ENCODE data around the gene NANOS1.

Gene NANOS1

GRCh38 chr10:119073584-119073983 is 44.1 kb downstream of the NANOS1 start:
- H3K27ac Mint-ChIP-seq: no peak overlapping the region
- H3K27me3 Mint-ChIP-seq: no peaks in the 10 kb centered on the region
- H3K9me3 Mint-ChIP-seq: no peaks in the 10 kb centered on the region
- H3K36me3 Mint-ChIP-seq: peaks cover 20% of the 10 kb centered on the region
- H3K4me1 Mint-ChIP-seq: peaks cover 48% of the 10 kb centered on the region
- H3K4me3 Mint-ChIP-seq: no peak overlapping the region

DNA sequence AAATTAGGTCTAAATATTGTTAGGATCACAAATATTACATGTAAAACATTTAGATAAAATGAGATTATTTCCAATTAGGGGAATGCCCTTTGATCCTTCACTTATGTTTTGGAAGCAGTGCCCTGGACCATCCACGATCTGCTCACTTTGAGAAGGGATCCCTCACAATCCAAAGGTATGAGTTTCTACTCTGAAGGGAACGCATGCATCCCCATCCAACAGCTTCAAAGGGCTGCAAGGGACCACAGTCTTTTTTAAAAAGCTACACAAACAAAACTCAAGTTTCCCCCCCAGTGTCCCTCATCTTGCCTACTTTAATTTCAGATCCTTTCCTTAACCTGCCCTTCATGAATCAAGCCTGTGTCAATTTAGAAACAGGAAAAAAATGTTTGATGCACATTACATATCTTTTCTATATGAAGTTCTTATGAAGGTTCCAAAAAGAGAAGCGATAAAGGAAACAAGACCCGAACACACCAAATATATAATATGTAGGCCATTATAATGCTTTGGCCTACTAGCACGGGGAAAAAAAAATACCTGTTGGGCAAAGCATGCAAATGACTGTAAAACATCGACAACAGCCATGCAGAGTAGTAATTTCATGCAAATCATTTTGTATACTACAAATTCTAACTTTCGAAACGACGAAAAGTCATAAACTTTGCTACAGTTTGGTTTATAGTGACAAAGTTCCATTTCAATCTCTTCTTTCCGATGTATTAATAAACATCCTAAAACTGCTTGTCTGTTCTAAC is 49.1 kb downstream of the NANOS1 start:
- Mint-ChIP-seq H3K4me1 (peaks cover 49% of the 10 kb centered on the region), H3K27me3 (no peaks in the 10 kb centered on the region), H3K27ac (peak overlapping the region; percentile 97), H3K4me3 (peak overlapping the region; percentile 99), H3K36me3 (peaks cover 19% of the 10 kb centered on the region), H3K9me3 (no peaks in the 10 kb centered on the region)

GRCh38 chr10:119079599-119080520 is 50.3 kb downstream of the NANOS1 start:
- peaks cover 43% of the 10 kb centered on the region for H3K4me1 Mint-ChIP-seq
- peaks cover 19% of the 10 kb centered on the region for H3K36me3 Mint-ChIP-seq
- H3K9me3 Mint-ChIP-seq: no peaks in the 10 kb centered on the region
- H3K4me3 Mint-ChIP-seq: peak overlapping the region; percentile 99
- H3K27me3 Mint-ChIP-seq: no peaks in the 10 kb centered on the region
- peak overlapping the region; percentile 97 for H3K27ac Mint-ChIP-seq

DNA sequence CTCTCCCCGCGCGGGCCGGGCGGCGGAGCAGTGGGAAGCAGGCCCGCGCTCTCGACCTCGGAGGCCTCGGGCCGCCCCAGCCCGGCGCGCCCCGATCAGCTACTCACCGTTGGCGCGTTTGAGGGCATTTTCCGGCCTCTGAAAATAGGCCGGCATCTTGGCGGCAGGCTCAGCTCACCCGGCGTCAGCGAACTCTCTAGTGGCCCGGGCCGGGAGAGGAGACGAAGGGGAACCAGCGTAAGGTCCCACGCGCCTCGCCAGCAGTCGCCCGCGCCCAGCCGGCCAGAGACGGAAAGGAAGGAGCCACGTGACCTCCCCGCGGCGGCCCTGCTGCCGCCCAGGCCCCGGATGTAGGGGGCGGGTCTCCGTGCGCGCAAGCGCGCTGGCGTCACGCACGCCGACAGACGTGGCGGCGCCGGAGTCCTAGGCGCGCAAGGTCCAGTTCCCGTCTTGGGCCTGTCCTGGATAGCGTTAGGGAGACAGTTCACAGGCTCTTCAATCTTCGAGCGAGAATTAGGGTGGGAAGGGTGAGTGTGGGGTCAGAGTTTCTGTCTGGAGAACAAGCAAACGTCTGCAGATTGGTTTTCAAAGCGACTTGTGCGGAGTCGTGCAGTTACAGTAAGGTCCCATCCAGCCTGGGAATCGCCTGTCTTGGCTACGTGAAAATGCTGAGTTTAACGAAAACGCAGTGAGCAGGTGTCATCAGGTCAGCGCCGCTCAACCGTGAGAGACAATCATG is 51.2 kb downstream of the NANOS1 start, which contains the start of gene EIF3A:
Gene EIF3A, minus strand, starts transcription at position 297 of the 739 bp plus-strand sequence. Its CDS starts 141 bp downstream, at position 156.
- peak within 1 kb of the TSS; percentile 97 for H3K27ac Mint-ChIP-seq
- H3K27me3 Mint-ChIP-seq: no peaks in the 10 kb centered on the region
- H3K36me3 Mint-ChIP-seq: peaks cover 18% of the 10 kb centered on the region
- peak within 1 kb of the TSS; percentile 99 for H3K4me3 Mint-ChIP-seq
- no peaks in the 10 kb centered on the region for H3K9me3 Mint-ChIP-seq
- H3K4me1 Mint-ChIP-seq: peaks cover 38% of the 10 kb centered on the region
